ENCODE data around the gene PTPN20. TPM values are rescaled to one million over a fixed set of nuclear protein-coding genes. Genes with fewer than 3 reads are reported as not detected.

The PTPN20 gene
- total RNA-seq, 1 experiment from 2014 or later: 0.96 TPM

- no peak for TF ChIP-seq JAZF1 (CRISPR knock-in tag; IDR thresholded peaks at IDR 0.05)
- no peak for TF ChIP-seq AR (CRISPR knock-in tag; IDR thresholded peaks at IDR 0.05)
- TF ChIP-seq TEAD1 (CRISPR knock-in tag; IDR thresholded peaks at IDR 0.05): no peak
- TF ChIP-seq ZNF396 (CRISPR knock-in tag; IDR thresholded peaks at IDR 0.05; ENCODE audit: borderline replicate concordance): no peak
- TF ChIP-seq USF1 (CRISPR knock-in tag; IDR thresholded peaks at IDR 0.05): no peak
These were observed 114.5 kb downstream of the PTPN20 start (continued) for GRCh38 chr10:47025540-47026300.

- CTCF ChIA-PET: interaction anchor here (1.2 to 2.7 kb wide), 6 partner anchors 13 to 314 kb away, joined by 3 to 37 read pairs (median 10); no protein-coding TSS in a partner anchor
- H3K9me3 Mint-ChIP-seq: 0 out of 2 replicates have a peak, but pooled peaks cover 4% of the 10 kb centered on the region
- POLR2A ChIA-PET: no interaction called here
- H3K4me3 Mint-ChIP-seq: no peak overlapping the region
- no peaks in the 10 kb centered on the region for H3K4me1 Mint-ChIP-seq
- ATAC-seq: no peak
- H3K36me3 Mint-ChIP-seq: no peaks in the 10 kb centered on the region
- peak; percentile 17 for DNase-seq (ENCODE audit: low spot score)
- no peak overlapping the region for H3K27ac Mint-ChIP-seq
- no peaks in the 10 kb centered on the region for H3K27me3 Mint-ChIP-seq (ENCODE audit: low read depth)
- TF ChIP-seq JUN (CRISPR knock-in tag; IDR thresholded peaks at IDR 0.05) (no peak), HMGXB4 (CRISPR knock-in tag; IDR thresholded peaks at IDR 0.05) (no peak), ZMAT4 (CRISPR knock-in tag; IDR thresholded peaks at IDR 0.05) (no peak), FOXP4 (CRISPR knock-in tag; IDR thresholded peaks at IDR 0.05) (no peak), ZNF671 (CRISPR knock-in tag; IDR thresholded peaks at IDR 0.05) (no peak), FOXP1 (CRISPR knock-in tag; IDR thresholded peaks at IDR 0.05; ENCODE audit: borderline replicate concordance) (no peak), HMGA2 (CRISPR knock-in tag; IDR thresholded peaks at IDR 0.05) (no peak), CTCF (IDR thresholded peaks at IDR 0.05) (no peak), ZNF423 (CRISPR knock-in tag; IDR thresholded peaks at IDR 0.05) (no peak), ZNF121 (CRISPR knock-in tag; IDR thresholded peaks at IDR 0.05) (no peak), NFE2L1 (CRISPR knock-in tag; IDR thresholded peaks at IDR 0.05) (no peak), E2F4 (CRISPR knock-in tag; IDR thresholded peaks at IDR 0.05; ENCODE audit: borderline replicate concordance, low read depth) (no peak), ZNF232 (CRISPR knock-in tag; IDR thresholded peaks at IDR 0.05) (no peak), CREB1 (CRISPR knock-in tag; IDR thresholded peaks at IDR 0.05) (no peak), MYBL2 (CRISPR knock-in tag; IDR thresholded peaks at IDR 0.05) (no peak)
These were observed 115.3 kb downstream of the PTPN20 start for GRCh38 chr10:47026301-47027107.

All from WTC11 (cell line).